ENCODE measurements around the gene CCDC71. TPM values are rescaled to one million over a fixed set of nuclear protein-coding genes. Genes with fewer than 3 reads are reported as not detected.
A peak's percentile ranks its signal among the peaks of the same experiment; 100 is the strongest.

Gene CCDC71
- total and polyA plus RNA-seq, 2 of the 13 experiments (the other 11 are each of a cell fraction or from before 2014, with no cell fraction given), result 9.7 to 14.3 TPM

DNA sequence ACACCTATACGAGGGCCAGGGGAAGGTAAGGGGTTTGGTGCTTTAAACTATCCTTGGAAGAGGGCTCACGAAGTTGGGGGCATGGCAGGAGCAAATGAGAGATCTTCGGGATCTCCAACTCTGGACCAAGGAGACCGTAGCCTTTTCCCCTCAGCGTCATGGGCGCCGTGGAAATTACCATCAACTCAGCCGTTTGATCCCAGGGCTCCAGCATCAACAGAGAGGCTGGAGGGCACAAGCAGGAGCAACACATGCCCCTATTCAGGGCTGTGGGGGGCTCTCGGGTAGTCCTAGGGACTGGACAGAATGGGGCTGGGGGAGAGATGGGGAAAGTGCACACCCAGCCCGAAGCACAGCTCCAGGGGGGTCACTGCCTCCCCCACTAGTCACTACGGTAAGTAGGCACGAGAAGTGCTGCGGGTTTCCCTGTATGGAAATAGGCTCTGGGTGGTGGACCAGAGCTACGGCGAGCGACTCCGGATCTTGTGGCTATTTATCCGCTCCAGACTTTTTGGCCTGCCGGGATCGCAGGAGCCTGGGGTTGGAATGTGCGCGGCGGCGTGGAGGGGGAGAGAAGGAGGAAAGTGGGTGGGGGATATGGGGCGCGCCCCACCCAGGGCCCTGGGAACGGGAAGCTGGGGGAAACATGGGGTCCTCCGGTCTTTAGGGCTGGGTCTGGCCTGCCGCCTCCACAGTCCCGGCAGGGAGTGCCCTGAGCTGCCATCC, 32.7 kb downstream of the CCDC71 start (continued):
- TF ChIP-seq, protein P1, sequence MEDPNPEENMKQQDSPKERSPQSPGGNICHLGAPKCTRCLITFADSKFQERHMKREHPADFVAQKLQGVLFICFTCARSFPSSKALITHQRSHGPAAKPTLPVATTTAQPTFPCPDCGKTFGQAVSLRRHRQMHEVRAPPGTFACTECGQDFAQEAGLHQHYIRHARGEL (CRISPR knock-in tag; IDR thresholded peaks at IDR 0.05), result no peak
- peak; percentile 31 for TF ChIP-seq SAP130 (CRISPR knock-in tag; IDR thresholded peaks at IDR 0.05; ENCODE audit: low read depth)
- TF ChIP-seq, protein P2, sequence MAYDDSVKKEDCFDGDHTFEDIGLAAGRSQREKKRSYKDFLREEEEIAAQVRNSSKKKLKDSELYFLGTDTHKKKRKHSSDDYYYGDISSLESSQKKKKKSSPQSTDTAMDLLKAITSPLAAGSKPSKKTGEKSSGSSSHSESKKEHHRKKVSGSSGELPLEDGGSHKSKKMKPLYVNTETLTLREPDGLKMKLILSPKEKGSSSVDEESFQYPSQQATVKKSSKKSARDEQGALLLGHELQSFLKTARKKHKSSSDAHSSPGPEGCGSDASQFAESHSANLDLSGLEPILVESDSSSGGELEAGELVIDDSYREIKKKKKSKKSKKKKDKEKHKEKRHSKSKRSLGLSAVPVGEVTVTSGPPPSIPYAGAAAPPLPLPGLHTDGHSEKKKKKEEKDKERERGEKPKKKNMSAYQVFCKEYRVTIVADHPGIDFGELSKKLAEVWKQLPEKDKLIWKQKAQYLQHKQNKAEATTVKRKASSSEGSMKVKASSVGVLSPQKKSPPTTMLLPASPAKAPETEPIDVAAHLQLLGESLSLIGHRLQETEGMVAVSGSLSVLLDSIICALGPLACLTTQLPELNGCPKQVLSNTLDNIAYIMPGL (CRISPR knock-in tag; IDR thresholded peaks at IDR 0.05; ENCODE audit: borderline replicate concordance in 1 of 2, low read depth in 1 of 2), result 0 out of 4 replicates have a peak, but pooled peaks of 1 of the 2 experiments have one; percentile 46
- TF ChIP-seq DMAP1 (CRISPR knock-in tag; IDR thresholded peaks at IDR 0.05), result peak; percentile 39; the same call in 1 of the 2 replicates
- TF ChIP-seq POLR2G (IDR thresholded peaks at IDR 0.05; ENCODE audit: low read depth, low read length), result peak; percentile 70
- peak; percentile 83; the same call in 1 of the 2 replicates for TF ChIP-seq MAZ (IDR thresholded peaks at IDR 0.05; ENCODE audit: borderline replicate concordance, low read depth, low read length)
- no peak; the same call in 1 of the 2 replicates for TF ChIP-seq MAZ (CRISPR knock-in tag; IDR thresholded peaks at IDR 0.05; ENCODE audit: low read depth)
- no peak for TF ChIP-seq RBM22 (optimal IDR thresholded peaks at IDR 0.05; ENCODE audit: low read length)
- TF ChIP-seq KDM2A (CRISPR knock-in tag; IDR thresholded peaks at IDR 0.05; ENCODE audit: borderline replicate concordance, low read depth), result peak; percentile 38; the same call in 1 of the 2 replicates
- TF ChIP-seq, protein P3, sequence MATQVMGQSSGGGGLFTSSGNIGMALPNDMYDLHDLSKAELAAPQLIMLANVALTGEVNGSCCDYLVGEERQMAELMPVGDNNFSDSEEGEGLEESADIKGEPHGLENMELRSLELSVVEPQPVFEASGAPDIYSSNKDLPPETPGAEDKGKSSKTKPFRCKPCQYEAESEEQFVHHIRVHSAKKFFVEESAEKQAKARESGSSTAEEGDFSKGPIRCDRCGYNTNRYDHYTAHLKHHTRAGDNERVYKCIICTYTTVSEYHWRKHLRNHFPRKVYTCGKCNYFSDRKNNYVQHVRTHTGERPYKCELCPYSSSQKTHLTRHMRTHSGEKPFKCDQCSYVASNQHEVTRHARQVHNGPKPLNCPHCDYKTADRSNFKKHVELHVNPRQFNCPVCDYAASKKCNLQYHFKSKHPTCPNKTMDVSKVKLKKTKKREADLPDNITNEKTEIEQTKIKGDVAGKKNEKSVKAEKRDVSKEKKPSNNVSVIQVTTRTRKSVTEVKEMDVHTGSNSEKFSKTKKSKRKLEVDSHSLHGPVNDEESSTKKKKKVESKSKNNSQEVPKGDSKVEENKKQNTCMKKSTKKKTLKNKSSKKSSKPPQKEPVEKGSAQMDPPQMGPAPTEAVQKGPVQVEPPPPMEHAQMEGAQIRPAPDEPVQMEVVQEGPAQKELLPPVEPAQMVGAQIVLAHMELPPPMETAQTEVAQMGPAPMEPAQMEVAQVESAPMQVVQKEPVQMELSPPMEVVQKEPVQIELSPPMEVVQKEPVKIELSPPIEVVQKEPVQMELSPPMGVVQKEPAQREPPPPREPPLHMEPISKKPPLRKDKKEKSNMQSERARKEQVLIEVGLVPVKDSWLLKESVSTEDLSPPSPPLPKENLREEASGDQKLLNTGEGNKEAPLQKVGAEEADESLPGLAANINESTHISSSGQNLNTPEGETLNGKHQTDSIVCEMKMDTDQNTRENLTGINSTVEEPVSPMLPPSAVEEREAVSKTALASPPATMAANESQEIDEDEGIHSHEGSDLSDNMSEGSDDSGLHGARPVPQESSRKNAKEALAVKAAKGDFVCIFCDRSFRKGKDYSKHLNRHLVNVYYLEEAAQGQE (IDR thresholded peaks at IDR 0.05; ENCODE audit: borderline replicate concordance in 1 of 2, low read depth in 1 of 2, low read length in 2 of 2), result peak in 1 of 2 experiments; percentile 20; a peak in 1 of 4 replicates
- TF ChIP-seq, protein P4, sequence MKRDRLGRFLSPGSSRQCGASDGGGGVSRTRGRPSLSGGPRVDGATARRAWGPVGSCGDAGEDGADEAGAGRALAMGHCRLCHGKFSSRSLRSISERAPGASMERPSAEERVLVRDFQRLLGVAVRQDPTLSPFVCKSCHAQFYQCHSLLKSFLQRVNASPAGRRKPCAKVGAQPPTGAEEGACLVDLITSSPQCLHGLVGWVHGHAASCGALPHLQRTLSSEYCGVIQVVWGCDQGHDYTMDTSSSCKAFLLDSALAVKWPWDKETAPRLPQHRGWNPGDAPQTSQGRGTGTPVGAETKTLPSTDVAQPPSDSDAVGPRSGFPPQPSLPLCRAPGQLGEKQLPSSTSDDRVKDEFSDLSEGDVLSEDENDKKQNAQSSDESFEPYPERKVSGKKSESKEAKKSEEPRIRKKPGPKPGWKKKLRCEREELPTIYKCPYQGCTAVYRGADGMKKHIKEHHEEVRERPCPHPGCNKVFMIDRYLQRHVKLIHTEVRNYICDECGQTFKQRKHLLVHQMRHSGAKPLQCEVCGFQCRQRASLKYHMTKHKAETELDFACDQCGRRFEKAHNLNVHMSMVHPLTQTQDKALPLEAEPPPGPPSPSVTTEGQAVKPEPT (CRISPR knock-in tag; IDR thresholded peaks at IDR 0.05; ENCODE audit: low read depth), result peak; percentile 93
- TF ChIP-seq POLR2AphosphoS5 (IDR thresholded peaks at IDR 0.05; ENCODE audit: low read depth, low read length), result peak; percentile 56
- peak; percentile 72; the same call in 1 of the 3 replicates for TF ChIP-seq MXI1 (IDR thresholded peaks at IDR 0.05; ENCODE audit: borderline replicate concordance, low read depth, low read length)
- TF ChIP-seq SOX13 (IDR thresholded peaks at IDR 0.05), result 0 out of 2 replicates have a peak, but pooled peaks have one; percentile 33
- no peak for TF ChIP-seq SOX13 (CRISPR knock-in tag; conservative IDR thresholded peaks at IDR 0.05 in 1 of 2, IDR thresholded peaks at IDR 0.05 in 1 of 2)
- TF ChIP-seq ELF3 (CRISPR knock-in tag; IDR thresholded peaks at IDR 0.05), result peak; percentile 36; the same call in 1 of the 2 replicates
- TF ChIP-seq CEBPG (CRISPR knock-in tag; IDR thresholded peaks at IDR 0.05), result no peak
- TF ChIP-seq FOXA1 (IDR thresholded peaks at IDR 0.05), result no peak
- TF ChIP-seq FOXA1 (CRISPR knock-in tag; IDR thresholded peaks at IDR 0.05), result no peak
- peak; percentile 30; the same call in 1 of the 2 replicates for TF ChIP-seq ZFP91 (CRISPR knock-in tag; IDR thresholded peaks at IDR 0.05; ENCODE audit: borderline replicate concordance)

All from HepG2 (cell line).